Stimulated activated naive CD4-positive, alpha-beta T cell treated with Interleukin-2 at 50 U/mL for 16 hours (primary cell): Measurements from ENCODE around the gene MAST4.

Source experiments
- DNase-seq: peaks from one replicate; lab custom pipeline; 2025; lab: John Stamatoyannopoulos, UW

The MAST4 gene

DNA sequence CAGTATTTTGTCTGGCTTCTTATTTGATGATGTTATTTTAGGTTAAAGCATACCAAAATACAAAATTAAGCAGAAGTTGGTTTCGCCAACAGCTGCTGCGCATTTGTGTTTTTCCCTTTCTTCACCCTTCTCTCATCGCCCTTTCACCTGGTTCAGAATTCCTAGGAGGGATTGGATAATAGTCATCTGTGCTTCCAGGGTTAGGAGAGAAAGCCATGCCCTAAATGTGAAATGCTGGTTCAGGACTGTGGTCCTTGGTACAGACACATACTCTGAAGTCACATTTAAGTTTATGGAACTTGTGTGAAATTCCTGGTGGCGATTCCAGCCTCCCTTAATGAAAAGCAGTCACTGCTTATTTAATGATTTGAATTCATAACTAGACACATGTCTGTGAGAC, 7.7 kb downstream of the MAST4 start:
- no peak for DNase-seq

DNA sequence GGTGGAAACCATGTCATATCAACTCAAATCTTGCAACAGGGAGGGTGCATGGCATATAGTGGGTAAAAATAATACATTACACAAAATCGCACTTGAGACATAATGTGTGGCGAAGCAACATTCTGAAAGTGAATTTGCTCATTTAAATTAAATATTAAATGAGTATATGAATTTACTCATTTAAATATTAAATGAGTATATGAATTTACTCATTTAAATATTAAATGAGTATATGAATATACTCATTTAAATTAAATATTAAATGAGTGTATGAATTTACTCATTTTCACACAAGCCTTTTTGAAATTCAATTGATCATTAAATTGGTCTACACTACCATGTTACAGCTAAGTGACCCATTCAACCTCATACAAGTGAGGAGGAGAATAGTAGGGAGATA, 10.5 kb downstream of the MAST4 start:
- no peak for DNase-seq

DNA sequence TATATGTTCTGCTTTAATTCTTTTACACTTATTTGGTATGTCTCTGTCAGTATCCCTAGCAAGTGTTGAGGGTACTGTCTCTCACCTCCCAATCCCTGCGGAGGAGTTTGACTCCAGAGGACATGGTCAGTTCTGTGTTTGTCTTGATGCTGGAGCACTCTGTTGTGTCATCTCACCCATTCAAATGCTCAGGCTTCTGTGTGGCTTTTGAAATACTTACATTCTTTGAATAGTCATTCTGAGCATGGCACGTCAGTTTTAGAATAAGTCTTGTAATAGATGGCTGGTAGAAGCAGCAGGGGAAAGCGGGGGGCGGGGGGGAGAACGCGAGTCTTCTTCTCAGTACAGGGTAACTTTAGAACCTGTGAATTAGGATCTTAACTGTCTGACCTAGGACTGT, 12.3 kb downstream of the MAST4 start:
- no peak for DNase-seq

DNA sequence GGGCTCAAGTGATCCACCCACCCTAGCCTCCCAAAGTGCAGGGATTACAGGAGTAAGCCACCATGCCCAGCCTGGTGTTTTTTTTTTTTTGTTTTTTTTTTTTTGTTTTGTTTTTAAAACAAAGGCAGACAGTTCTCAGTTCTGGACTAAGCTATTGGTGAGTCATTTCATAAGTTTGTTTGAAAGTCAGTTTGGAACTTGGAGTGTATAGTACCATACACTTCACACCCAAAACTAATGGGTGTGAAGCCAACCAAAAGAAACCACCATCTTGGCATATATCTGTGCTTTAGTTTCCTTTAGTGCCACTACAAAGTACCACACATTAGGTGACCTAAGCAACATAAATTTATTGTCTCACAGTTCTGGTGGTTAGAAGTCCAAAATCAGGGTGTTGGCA, 13.4 kb downstream of the MAST4 start:
- no peak for DNase-seq

DNA sequence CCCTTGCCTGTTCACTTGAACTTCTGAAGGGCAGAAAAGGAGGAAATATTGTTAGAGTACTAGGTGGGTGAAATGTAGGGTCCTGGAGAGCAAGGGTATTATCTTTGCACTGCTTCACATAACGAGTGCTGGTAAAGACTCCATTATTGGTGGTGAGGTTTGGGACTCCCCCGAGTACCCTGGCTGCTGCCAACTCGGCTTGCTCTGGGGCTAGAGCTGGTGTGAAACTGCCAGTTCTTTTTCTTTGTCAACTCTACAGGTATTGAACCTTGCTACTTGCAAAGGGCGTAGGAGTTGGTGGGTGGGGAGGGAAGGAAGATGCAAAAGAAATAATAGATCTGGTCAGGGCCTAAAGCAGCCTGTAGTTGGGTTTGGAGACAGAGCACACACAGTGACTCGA, 16.0 kb downstream of the MAST4 start:
- DNase-seq, result no peak

DNA sequence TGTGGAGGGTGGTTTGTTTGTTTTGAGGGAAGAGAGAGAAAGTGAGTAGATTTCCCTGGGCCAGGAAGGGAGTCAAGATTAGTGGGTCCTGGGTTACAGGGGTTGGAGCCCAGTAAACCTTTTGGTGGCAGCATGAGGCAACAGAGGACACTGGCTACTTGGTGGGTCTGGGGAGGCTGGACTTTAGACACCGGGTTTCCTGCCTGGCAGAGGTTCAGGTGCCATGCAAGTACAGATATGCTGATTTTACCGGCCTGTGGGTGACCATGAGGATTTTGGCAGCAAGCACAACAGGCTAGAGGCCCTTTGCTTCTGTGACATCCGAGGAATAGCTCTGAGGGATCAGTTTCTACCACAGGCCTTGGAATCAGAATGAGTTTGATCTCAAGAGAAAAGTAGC, 18.9 kb downstream of the MAST4 start:
- no peak for DNase-seq

DNA sequence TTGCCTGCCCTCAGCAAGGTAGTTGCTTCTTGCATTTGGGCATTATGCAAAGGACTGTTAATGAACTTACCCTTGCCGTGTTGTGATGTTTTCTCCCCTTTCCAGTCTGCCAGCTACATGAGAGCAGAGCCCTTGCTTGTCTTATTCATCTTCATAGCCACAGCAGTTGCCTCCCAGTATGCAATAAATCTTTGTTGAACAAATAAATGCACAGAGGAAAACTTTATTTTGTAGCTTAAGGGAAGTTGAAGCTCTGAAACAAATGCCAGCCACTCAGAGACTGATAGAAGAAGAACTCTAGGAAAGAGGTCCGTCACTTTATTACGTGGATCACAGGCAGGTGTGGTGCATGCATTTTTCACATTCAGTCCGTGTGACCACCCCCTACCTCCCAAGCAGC, 19.7 kb downstream of the MAST4 start:
- DNase-seq, result no peak

DNA sequence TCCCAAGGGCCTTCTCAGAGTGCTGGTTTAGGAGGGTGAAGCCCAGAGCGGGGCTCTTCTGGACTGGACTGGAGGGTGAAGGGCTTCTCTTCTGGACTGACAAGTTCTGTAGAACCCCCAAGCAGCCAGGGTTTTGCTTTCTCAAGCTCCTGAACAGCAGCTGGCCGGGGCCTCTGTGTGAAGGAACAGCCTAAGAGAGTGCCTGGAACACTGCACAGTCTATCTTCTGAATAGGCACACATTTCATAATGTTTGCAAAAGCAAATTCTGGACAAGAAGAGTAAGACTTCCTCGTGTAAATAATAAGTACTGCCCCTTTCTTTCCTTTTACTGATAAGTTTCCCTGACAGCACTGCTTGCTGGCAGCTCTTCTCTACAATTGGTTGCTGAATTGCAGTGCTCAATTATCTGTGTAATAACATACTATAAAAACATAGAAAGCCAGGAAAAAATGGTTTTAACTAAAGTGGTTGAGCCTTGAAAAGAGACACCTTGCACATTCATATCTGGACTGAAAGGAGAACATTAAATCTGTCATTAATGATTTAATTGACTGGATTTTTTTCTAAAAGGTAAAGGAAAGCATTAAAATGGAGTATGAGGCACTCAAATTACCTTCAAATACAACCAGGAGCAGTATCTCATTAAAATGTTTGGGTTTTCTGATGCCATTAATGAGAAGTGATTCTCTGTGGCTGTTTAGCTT, 20.5 kb downstream of the MAST4 start:
- DNase-seq, result no peak

DNA sequence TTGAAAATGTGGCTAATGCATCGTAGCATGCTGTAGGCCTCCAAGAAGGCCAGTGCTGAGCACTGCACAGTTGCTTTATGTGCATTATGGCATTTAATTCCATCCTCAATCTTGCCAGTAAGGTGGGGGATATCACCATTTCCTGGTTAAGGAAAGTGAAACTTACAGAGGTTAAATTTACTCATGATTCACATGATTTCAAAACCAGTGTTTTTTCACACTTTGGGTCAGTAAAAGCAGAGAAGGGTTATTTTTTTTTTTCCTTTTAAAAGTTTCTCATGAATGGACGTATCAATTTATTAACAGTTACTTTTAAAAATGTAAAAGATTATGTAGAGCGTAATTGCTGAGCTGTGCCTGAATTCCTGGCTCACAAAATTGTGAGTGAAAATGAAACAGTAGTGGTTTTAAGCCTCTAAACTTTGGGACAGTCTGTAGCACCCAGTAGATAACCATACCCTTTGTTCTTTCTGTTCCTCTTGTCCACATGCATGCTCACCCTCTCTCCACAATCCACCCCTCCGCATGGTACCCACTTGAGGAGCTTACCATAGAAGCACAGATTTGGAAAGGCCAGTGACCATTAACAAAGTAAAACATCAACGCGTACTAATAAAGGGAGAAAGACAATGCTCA, 21.2 kb downstream of the MAST4 start:
- DNase-seq, result no peak

DNA sequence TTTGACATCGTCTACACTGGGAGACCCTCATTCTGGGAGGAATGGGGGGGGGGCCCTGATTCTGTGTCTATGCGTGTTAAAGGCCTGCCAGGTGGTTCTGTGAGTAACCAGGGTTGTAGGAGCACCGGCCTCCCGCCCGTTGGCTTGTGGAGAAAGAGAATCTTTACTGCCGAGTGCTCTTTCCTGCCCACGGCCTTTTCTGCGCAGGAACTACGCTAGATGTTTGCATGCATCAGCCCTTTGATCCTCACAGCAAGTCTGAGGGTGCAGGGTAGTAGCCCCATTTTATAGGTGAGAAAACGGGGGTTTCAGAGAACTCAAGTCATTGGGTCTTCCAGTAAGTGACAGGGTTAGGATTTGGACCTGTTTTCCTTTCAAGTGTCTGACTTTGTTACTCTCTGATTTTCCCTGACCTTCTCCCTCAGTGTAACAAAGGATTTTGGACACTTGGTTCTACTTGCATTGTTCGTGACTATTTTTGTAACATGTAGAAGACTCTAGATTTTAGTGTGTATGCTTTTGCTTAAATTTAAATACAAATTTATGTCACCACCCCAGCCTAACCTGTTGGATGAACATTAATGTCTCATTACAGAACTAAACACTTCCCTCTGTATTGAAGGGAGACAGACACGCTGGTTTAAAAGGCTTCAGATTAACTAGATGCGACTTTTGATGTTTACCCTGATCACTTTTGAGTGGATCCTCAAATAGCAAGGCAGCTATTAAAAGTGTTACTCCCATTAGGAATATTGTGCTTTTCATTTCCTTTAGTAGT, 22.0 kb downstream of the MAST4 start:
- no peak for DNase-seq

DNA sequence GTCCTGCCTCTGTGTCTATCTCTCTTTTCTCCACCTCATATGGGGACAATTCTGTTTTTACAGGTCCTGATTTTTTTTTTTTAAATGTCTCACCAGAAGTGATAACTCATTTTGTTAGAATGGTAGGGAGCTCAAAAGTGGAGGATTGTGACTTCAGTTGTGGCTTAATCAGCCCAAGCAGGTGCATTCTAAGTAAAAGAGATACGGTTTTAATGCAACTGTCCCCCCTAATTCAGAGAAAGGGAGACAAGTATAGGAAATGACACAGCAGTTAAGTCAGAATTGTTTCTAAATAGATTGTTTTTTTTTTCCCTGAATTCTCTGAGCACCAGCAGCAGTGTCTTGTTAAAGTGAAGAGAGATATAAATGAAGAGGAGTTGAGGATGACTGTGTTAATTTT, 24.5 kb downstream of the MAST4 start:
- no peak for DNase-seq

DNA sequence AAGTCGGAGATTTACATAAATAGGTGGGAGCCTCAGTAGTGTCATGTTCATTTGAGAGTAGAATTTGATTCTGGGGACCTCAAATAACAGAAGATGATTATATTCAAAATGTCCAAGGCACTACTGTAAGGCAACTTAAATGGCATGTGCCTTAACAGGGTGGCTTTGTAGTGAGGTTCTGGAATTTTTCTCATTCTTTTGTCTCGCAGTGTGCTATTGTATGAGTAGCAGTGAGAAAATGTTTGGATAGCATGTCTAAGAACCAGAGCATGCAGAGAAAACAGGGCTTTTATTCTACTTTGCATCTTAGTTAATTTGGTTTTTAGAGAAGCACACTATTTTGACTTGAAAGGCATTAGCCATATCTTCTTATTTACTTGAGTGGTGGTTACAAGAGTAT, 25.0 kb downstream of the MAST4 start:
- DNase-seq, result no peak

DNA sequence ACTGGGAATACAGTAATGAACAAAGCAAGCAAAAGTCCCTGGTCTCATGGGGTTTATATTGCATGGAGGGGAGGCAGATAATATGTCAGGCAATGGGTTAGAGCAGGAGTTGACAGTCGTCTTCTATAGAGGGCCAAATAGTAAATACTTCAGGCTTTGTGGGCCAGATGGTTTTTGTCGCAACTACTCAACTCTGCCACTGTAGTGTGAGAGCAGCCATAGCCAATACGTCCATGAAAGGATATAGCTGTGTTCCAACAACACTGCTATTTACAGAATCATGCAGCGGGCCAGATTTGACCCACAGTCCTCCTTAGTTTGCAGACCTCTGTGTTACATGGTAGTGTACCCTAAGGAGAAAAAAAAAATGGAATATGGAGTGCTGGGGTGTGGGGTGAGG, 25.5 kb downstream of the MAST4 start:
- no peak for DNase-seq

DNA sequence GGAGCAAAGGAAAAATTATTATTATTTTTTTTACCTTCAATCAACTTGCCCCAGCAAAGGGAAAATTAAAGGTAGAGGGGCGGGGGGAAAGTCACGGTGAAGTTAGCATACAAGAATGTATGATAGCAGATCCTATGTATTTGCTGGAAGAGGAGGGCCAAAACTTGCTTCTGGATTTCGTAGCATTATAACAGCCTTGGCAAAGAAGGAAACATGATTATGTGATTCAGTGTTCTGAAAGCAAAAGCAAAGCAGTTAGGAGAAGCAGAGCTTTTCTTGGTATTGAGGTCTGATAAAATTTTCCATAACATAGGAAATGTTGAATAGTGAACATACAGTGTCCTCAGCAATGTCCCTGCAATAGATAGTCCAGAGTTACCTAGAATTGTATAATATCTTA, 32.4 kb downstream of the MAST4 start:
- no peak for DNase-seq

DNA sequence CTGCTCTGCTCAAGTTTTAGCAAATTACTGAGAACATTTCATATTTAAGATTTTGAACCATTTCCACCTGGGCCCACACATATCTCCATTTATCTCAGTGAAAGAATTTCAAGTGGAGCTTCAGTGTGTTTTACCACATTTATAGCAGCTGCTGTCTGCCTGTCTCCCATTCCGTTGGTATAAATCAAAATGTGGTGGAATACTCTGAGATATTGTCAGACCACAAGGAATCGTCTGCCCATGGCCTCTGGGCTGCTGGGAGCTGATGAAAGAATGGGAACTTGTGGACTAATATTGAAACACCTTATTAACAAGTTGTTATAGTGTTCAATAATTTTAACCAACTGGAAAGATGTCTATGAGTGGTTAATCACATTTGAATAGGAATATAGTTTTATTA, 33.3 kb downstream of the MAST4 start:
- no peak for DNase-seq

DNA sequence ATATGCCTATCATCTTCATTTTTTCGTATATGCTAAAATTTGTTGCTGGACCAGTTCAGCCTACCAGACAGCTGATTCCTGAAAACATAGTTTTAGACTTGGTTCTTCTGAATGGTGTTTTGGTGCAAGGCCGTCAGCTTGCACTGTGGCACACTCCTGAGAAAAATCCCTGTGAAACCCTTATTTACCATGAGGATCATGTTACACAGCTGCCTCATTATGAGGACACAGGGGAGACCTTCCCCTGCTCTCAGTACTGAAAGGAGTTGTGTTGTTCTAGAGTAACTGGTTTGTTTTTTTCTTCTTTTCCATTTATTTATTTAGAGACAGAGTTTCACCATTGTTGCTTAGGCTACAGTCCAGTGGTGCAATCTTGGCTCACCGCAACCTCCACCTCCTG, 37.6 kb downstream of the MAST4 start:
- DNase-seq, result no peak

DNA sequence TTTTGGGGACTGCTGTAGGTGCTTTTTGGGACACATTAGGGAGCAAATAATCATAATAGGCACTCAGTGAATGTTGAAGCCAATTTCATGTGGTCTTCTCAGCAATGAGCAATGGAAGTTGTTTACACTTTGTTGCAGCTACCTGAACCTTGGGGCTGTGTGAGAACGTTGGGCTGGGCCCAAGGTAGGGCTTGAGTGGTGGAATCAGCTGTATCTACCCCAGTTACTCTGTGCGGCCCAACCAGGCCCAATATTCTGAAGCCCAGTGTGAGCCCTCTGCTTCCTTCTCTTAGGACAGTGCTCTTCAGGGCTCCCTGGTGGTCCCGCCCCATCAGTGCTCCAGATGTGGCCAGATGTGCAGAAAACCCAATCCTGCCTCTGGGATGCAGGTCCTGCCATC, 38.4 kb downstream of the MAST4 start:
- no peak for DNase-seq

DNA sequence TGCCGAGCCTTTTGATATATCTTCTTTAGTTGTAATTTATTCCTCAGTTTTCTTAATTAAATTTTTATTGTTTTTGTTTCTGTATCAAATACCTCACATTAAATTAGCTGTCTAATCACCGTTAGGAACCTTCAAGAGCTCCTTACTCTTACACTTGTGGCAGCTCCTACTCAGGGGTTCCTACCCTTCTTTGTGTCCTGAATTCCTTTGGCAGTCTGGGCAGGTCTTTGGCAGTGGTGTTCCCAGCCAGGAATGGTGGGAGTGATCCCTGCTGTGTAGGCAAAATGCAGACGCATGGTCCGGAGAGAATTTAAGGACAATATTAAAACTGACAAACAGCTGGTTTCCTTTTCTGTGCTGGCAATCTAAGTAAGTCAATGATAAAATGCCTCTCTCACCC, 41.8 kb downstream of the MAST4 start:
- no peak for DNase-seq

DNA sequence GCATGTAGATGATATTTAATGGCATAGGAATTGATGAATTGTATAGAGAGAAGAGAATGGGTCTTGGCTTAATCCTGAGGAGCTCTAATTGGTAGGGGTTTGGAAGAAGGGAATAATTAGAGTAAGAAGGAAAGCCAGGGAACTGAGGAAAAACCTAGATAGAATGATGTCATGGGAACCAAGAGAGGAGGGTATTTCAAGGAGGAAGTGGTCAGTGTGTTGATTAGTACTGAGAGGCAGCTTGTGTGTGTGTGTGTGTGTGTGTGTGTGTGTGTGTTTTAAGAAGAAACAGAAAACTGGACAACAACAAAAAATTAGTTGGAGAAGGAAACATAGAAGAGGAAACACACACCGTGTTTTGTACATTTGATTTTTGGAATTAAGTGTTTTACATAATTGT, 42.8 kb downstream of the MAST4 start:
- DNase-seq, result no peak

DNA sequence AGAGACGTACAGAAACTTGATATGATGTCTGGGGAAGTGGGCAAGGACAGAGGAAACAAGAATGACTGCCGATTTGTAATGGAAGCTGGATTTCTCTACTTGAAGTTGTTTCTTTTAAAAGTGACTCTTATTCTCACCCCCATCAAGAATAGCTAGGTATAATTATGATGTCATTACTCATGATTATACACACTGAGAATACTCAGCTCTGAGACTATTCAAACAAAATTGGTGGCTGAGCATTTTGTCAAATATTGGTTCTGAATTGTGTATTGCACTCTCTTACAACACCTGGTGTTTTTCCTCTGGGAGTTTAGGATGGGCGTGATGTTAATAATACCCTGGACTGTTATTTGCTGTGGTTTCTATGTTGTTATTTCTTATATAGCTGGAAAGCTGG, 46.3 kb downstream of the MAST4 start:
- DNase-seq, result no peak

DNA sequence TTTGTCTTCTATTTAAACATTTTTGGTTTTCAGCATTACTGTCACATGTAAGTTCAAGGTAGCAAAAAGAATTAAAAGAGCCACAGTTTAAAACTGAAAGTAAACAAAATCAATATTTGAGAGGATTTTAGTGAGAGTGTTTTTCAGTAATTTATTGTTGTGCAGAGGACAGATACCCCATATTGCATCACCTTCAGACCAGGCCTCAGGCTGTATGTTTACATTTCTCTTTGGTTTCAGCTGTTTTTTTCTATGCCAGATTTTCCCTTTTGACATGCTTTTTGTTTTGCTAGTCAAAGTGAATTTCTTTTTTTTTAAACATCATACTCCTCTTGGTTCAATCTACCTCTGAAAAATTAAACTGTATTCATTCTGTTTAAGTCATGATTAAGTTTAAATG, 47.2 kb downstream of the MAST4 start:
- no peak for DNase-seq

DNA sequence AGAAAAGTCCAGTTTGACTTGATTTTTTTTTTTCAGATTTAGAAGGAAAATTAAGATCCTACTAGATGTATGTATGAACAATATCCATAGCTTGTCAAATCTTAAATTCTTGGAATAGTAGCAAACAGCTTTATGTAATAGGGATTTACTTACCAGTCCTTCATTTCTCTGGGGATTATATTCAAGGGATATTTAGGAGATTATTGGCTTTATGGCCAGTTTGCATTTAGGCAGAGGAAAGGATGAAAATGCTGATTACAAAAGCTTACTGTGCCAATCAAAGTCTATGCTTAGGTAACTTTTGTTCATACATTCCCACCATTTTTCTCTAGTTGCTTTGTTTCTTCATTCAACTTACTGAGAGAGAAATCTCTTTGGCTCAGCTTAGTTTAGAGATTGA, 47.9 kb downstream of the MAST4 start:
- DNase-seq, result no peak

DNA sequence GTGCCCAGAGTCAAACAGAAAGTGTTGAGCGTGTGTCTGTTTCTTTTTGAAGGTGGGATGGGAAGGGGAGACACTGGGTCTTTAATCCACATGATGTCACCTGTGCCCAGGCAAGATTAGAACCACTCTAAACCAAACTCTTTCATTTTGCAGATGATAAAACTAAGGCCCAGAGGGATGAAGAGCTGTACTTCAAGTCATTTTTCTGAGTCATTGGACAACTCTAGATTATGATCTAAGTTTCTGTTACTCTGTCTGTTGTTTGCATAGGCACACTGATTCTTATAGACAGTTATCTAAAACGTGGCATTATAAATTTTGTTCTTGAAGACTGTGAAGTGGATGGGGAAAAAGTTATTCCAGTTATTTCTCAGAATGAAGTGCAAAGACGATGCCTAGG, 48.8 kb downstream of the MAST4 start:
- DNase-seq, result no peak

DNA sequence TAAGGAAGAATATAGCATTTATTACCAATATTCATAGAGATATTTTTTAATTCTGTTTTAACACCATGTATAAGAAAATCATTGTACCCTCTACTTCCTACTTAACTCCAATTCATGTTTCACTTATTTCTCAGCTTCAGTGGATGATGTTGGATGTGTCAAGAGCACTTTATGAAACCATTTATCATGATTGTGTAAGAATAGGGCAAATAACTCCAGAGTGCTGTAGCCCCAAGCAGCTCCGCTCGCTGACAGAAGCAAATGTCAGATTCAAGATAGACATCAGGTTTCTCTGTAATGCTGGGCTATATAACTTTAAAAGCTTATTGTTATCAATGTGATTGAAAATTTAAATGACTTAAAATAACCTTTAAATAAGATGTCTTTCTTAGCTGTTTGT, 50.4 kb downstream of the MAST4 start:
- DNase-seq, result no peak
